HCT116 (cell line): ENCODE results near the gene PACS2. TPM values are rescaled to one million over a fixed set of nuclear protein-coding genes. Genes with fewer than 3 reads are reported as not detected.

Experiments used
- ATAC-seq: fragments of 200-7000 bp; cut with Tn5 transposase; 2 replicates; pipeline ENCODE4 v1.9.1; 2020; ENCODE audit warnings: mild to moderate bottlenecking, moderate library complexity
- BruUV-seq: library from RNA; stranded (reverse); fragments of 400-500 nt; replicated peaks from 2 replicates; lab custom pipeline; 2021; lab: Mats Ljungman, UMichigan
- CTCF ChIA-PET: fragments of 300-600 bp; sonication (Branson Sonifier 250); formaldehyde crosslinking; loops from one replicate; lab custom pipeline; 2021; ENCODE audit warnings: antibody characterized with exemption; lab: Charles Lee
- POLR2A ChIA-PET: fragments of 300-600, 350-600 bp; sonication (Branson Sonifier 250); formaldehyde crosslinking; loops from one replicate; lab custom pipeline; 2021; ENCODE audit warnings: antibody characterized with exemption; lab: Charles Lee
- RAD21 ChIA-PET, 2 experiments: fragments of 300-600 bp; sonication (Branson Sonifier 250); formaldehyde crosslinking; loops; one replicate each; lab custom pipeline; 2023; ENCODE audit warnings: low total read pairs in 2 of 2; ENCODE audit not compliant: uncharacterized antibody in 2 of 2, unreplicated experiment in 2 of 2, low non-redundant PET in 1 of 2; lab: Charles Lee
- DNase-seq: peaks from one replicate; pipeline ENCODE4 v3.0.0-alpha.2; 2010; ENCODE audit warnings: low read depth, low spot score
- H2AFZ ChIP-seq: fragments of 200-600 bp; shearing (Covaris generic), sonication (generic); 2 replicates; pipeline ENCODE4 v1.6.1; 2017; ENCODE audit warnings: low read depth, mixed run types, mixed read lengths, antibody characterized with exemption, low read length; ENCODE audit not compliant: poor library complexity, severe bottlenecking
- H3K27ac ChIP-seq: 2 replicates; pipeline ENCODE4 v1.5.1; 2012; ENCODE audit warnings: low read depth, low read length
- H3K27me3 ChIP-seq: fragments of 200-600 bp; sonication (generic); 2 replicates; pipeline ENCODE4 v1.6.1; 2016; ENCODE audit warnings: mixed run types, low read length, mixed read lengths; ENCODE audit not compliant: insufficient read depth
- H3K36me3 ChIP-seq, 2 experiments: fragments of 200-500 bp in 1 of 2; fragments of 200-600 bp in 1 of 2; sonication (Bioruptor generic) in 1 of 2; sonication (generic) in 1 of 2; 2 replicates each; pipeline versions ENCODE4 v1.5.1 to v1.6.1; 2014 to 2016; ENCODE audit warnings: low read length in 2 of 2, inconsistent platforms in 1 of 2, mixed read lengths in 1 of 2, mixed run types in 1 of 2; ENCODE audit not compliant: insufficient read depth in 2 of 2, control insufficient read depth in 1 of 2
- H3K4me1 ChIP-seq, 2 experiments: fragments of 200-600 bp in 1 of 2; sonication (generic) in 1 of 2; 2 replicates each; pipeline versions ENCODE4 v1.5.1 to v1.6.1; 2012 to 2017; ENCODE audit warnings: low read length in 2 of 2, inconsistent platforms in 1 of 2, mild to moderate bottlenecking in 1 of 2, mixed read lengths in 1 of 2, mixed run types in 1 of 2, moderate library complexity in 1 of 2; ENCODE audit not compliant: insufficient read depth in 2 of 2, control insufficient read depth in 1 of 2
- H3K4me2 ChIP-seq: fragments of 200-600 bp; sonication (generic); 2 replicates; pipeline ENCODE4 v1.6.1; 2017; ENCODE audit warnings: mixed run types, low read length, mixed read lengths
- H3K4me3 ChIP-seq, 2 experiments: fragments of 200-600 bp in 1 of 2; sonication (generic) in 1 of 2; replicated peaks in 1 of 2; 2 replicates each; pipeline ENCODE4 v1.5.1; 2011 to 2016; ENCODE audit warnings: low read length in 2 of 2, control low read depth in 1 of 2, low read depth in 1 of 2, mild to moderate bottlenecking in 1 of 2, mixed read lengths in 1 of 2, mixed run types in 1 of 2
- H3K79me2 ChIP-seq: fragments of 200-600 bp; sonication (generic); 2 replicates; pipeline ENCODE4 v1.6.1; 2017; ENCODE audit warnings: mild to moderate bottlenecking, mixed run types, low read length, moderate library complexity, mixed read lengths; ENCODE audit not compliant: insufficient read depth
- H3K9ac ChIP-seq: fragments of 200-600 bp; sonication (generic); 2 replicates; pipeline ENCODE4 v1.6.1; 2016; ENCODE audit warnings: low read length, mixed read lengths
- H3K9me2 ChIP-seq: fragments of 200-600 bp; sonication (generic), shearing (Covaris generic); 2 replicates; pipeline ENCODE4 v1.6.1; 2017; ENCODE audit warnings: mixed run types, mild to moderate bottlenecking, moderate library complexity; ENCODE audit not compliant: insufficient read depth
- H3K9me3 ChIP-seq, 2 experiments: fragments of 200-500 bp in 1 of 2; fragments of 200-600 bp in 1 of 2; sonication (Bioruptor generic) in 1 of 2; sonication (generic) in 1 of 2; 2 replicates each; pipeline ENCODE4 v1.6.1; 2014 to 2017; ENCODE audit warnings: low read length in 2 of 2, mixed read lengths in 2 of 2, inconsistent platforms in 1 of 2, low read depth in 1 of 2, mild to moderate bottlenecking in 1 of 2, mixed run types in 1 of 2, moderate library complexity in 1 of 2; ENCODE audit not compliant: control insufficient read depth in 1 of 2, insufficient read depth in 1 of 2
- H4K20me1 ChIP-seq: fragments of 200-600 bp; sonication (generic), shearing (Covaris generic); 2 replicates; pipeline ENCODE4 v1.6.1; 2017; ENCODE audit warnings: mixed run types, mild to moderate bottlenecking, moderate library complexity; ENCODE audit not compliant: insufficient read depth
- CBX3 ChIP-seq: IDR thresholded peaks from 2 replicates; pipeline ENCODE4 v1.6.1; 2012; ENCODE audit warnings: low read depth
- CEBPB ChIP-seq: IDR thresholded peaks from 2 replicates; pipeline ENCODE4 v1.6.1; 2012; ENCODE audit warnings: low read depth
- CTCF ChIP-seq, 3 experiments: fragments of 200-600 bp in 1 of 3; sonication (generic) in 1 of 3; IDR thresholded peaks in 2 of 3; conservative IDR thresholded peaks in 1 of 3; 2 replicates each; pipeline ENCODE4 v1.5.1; 2012 to 2017; ENCODE audit warnings: low read depth in 2 of 3, low read length in 2 of 3, antibody characterized with exemption in 1 of 3, borderline replicate concordance in 1 of 3, control low read depth in 1 of 3, mild to moderate bottlenecking in 1 of 3, mixed read lengths in 1 of 3, mixed run types in 1 of 3, moderate library complexity in 1 of 3; ENCODE audit not compliant: insufficient read depth in 1 of 3
- EGR1 ChIP-seq: IDR thresholded peaks from 2 replicates; pipeline ENCODE4 v1.6.1; 2012; ENCODE audit warnings: low read depth
- ELF1 ChIP-seq: IDR thresholded peaks from 2 replicates; pipeline ENCODE4 v1.6.1; 2012; ENCODE audit warnings: low read depth, borderline replicate concordance
- EZH2 ChIP-seq: fragments of 200-600 bp; sonication (generic); IDR thresholded peaks from 2 replicates; pipeline ENCODE4 v1.6.1; 2017; ENCODE audit warnings: antibody characterized with exemption, mixed run types
- POLR2A ChIP-seq: IDR thresholded peaks from 2 replicates; pipeline ENCODE4 v1.7.0; 2011; ENCODE audit warnings: borderline replicate concordance; ENCODE audit not compliant: insufficient read depth, insufficient read length; ENCODE audit errors: extremely low read depth
- RAD21 ChIP-seq: IDR thresholded peaks from 2 replicates; pipeline ENCODE4 v1.6.1; 2012; ENCODE audit warnings: low read depth, mild to moderate bottlenecking
- REST ChIP-seq: IDR thresholded peaks from 2 replicates; pipeline ENCODE4 v1.6.1; 2012; ENCODE audit warnings: low read depth
- SRF ChIP-seq: IDR thresholded peaks from 2 replicates; pipeline ENCODE4 v1.6.1; 2012; ENCODE audit warnings: low read depth
- TCF7L2 ChIP-seq: IDR thresholded peaks from 2 replicates; pipeline ENCODE4 v1.7.0; 2011; ENCODE audit warnings: borderline replicate concordance, inconsistent platforms; ENCODE audit not compliant: insufficient read depth, insufficient read length; ENCODE audit errors: extremely low read depth
- ZFX ChIP-seq: fragments of 450-650 bp; IDR thresholded peaks from 2 replicates; pipeline ENCODE4 v1.6.1; 2017
- intact Hi-C: fragments of 100-400 bp; cut with micrococcal nuclease; formaldehyde crosslinking; loops from 2 replicates; pipeline ENCODE4 v1.10.0; 2022
- total RNA-seq: library from RNA; stranded (reverse); gene quantifications from one replicate; pipeline ENCODE4 v1.2.1, GENCODE V29; 2021; ENCODE audit not compliant: unreplicated experiment
- TF ChIP-seq, protein P1 (sequence below): IDR thresholded peaks from 2 replicates; pipeline ENCODE4 v1.6.1; 2011; ENCODE audit warnings: mild to moderate bottlenecking, low read length, moderate library complexity; ENCODE audit not compliant: insufficient replicate concordance; ENCODE audit errors: extremely low read depth

PACS2 gene
- total RNA-seq, 1 experiment from 2014 or later = 75.5 TPM

GRCh38 chr14:105269405-105269804, 45.1 kb upstream of the PACS2 start (continued):
- TF ChIP-seq REST (no peak), CEBPB (no peak)

DNA sequence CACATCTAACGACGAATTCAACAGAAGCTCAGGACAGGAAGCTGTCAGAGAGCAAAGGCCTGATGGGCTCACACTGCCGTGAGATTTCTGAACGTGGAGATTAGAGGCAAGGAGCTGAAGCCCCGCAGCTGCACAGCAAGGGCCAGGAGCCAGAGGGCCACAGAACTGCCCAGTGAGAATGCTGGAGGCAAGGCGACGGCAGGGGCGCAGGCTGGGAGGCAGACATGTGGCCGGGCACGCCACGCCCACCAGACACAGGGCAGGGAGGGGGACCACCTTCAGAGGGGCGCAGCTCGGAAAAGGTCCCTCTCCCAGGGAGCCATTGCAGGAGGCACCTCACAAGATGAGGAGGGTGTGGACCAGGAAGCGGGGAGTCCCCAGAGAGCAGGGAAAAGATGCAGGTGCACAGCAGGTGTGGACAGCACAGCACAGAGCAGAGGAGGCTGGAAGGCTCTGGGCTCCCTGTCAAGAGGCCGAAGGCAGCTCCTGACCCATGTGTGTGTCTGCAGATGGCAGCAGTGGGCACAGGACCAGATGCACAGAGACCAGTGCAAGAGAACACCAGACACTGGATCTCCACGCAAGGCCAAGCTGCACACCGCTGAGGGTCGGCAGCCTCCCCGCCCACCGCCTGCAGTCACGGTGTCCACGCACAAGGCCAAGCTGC, 43.2 kb upstream of the PACS2 start:
- H4K20me1 ChIP-seq = no peaks in the 10 kb centered on the region
- POLR2A ChIA-PET = no interaction called here
- BruUV-seq = no TSS peak
- no peak overlapping the region for H3K9ac ChIP-seq
- no peaks in the 10 kb centered on the region for H3K36me3 ChIP-seq
- no peaks in the 10 kb centered on the region for H3K4me1 ChIP-seq
- RAD21 ChIA-PET = no interaction called here
- no peak for DNase-seq
- CTCF ChIA-PET = interaction anchor here (1.3 kb wide), 1 partner anchor 81 kb away, joined by 4 read pairs; no protein-coding TSS in a partner anchor
- ATAC-seq = no peak
- H3K4me2 ChIP-seq = no peak overlapping the region
- H3K4me3 ChIP-seq = no peak overlapping the region
- no peaks in the 10 kb centered on the region for H3K9me3 ChIP-seq
- H3K27me3 ChIP-seq = no peaks in the 10 kb centered on the region
- peaks cover 8% of the 10 kb centered on the region; the same call in 1 of the 2 replicates for H3K79me2 ChIP-seq
- no peaks in the 10 kb centered on the region for H3K9me2 ChIP-seq
- intact Hi-C loops = no loop called here
- H2AFZ ChIP-seq = no peak overlapping the region
- no peak overlapping the region for H3K27ac ChIP-seq
- TF ChIP-seq CTCF (IDR thresholded peaks at IDR 0.05 in 2 of 3, conservative IDR thresholded peaks at IDR 0.05 in 1 of 3; ENCODE audit: borderline replicate concordance in 1 of 3, insufficient read depth in 1 of 3, low read depth in 2 of 3, low read length in 2 of 3) = no peak
- TF ChIP-seq ELF1 = no peak
- TF ChIP-seq REST = no peak
- no peak for TF ChIP-seq SRF
- no peak for TF ChIP-seq TCF7L2
- TF ChIP-seq, protein P1, sequence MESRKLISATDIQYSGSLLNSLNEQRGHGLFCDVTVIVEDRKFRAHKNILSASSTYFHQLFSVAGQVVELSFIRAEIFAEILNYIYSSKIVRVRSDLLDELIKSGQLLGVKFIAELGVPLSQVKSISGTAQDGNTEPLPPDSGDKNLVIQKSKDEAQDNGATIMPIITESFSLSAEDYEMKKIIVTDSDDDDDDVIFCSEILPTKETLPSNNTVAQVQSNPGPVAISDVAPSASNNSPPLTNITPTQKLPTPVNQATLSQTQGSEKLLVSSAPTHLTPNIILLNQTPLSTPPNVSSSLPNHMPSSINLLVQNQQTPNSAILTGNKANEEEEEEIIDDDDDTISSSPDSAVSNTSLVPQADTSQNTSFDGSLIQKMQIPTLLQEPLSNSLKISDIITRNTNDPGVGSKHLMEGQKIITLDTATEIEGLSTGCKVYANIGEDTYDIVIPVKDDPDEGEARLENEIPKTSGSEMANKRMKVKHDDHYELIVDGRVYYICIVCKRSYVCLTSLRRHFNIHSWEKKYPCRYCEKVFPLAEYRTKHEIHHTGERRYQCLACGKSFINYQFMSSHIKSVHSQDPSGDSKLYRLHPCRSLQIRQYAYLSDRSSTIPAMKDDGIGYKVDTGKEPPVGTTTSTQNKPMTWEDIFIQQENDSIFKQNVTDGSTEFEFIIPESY = no peak
- TF ChIP-seq EGR1 = no peak
- TF ChIP-seq RAD21 = no peak
- TF ChIP-seq EZH2 = no peak
- no peak for TF ChIP-seq POLR2A
- TF ChIP-seq CBX3 = no peak
- no peak for TF ChIP-seq ZFX
